ENCODE data around the gene CARD19.

Gene CARD19, protein sequence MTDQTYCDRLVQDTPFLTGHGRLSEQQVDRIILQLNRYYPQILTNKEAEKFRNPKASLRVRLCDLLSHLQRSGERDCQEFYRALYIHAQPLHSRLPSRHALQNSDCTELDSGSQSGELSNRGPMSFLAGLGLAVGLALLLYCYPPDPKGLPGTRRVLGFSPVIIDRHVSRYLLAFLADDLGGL

DNA sequence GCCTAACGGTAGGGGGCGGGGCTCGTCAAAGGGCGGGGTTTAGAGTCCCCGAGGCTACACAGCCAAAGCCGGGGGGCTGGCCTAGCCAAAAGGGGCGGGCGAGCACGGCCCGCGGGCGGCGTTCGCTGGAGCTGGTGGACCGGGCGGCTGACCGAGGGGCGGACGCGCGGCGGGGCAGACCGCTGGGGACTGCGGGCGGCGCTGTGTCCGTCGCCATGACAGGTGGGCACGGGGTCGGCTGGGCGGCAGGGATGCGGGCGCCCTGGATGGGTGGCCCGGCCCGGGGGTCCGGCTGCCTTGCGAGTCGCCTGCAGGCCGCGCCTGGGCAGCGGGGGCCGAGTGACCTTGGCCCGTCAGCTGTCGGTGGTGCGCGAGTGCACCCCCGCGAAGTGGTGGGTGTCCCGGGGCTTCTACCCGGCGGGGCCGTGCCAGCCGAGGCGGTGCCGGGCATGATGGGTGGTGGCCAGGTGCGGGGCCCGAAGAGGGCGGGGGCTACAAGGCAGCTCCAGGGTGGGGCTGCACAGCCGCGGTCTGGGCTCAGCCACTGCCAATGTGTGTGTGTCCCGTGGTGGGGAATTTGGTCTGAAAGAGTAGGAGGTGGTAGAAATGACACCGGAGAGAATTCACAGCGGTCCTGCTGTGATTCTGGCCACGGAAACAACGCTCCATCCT lies at the start of gene CARD19:
TSS of gene CARD19 (plus strand) at position 87 of the 672 bp plus-strand sequence. CDS start at position 216, 129 bp downstream.
- Histone ChIP-seq H3K27ac (ENCODE audit: low read length) (peak within 1 kb of the TSS; percentile 98), H3K9me3 (replicated peaks; ENCODE audit: insufficient read depth, low read length) (no peaks in the 10 kb centered on the region), H3K27me3 (replicated peaks; ENCODE audit: insufficient read depth, low read length) (no peaks in the 10 kb centered on the region), H3K36me3 (replicated peaks; ENCODE audit: insufficient read depth, low read length) (no peaks in the 10 kb centered on the region), H3F3A (ENCODE audit: insufficient read depth, low read length) (peaks cover 25% of the 10 kb centered on the region), H3K79me2 (ENCODE audit: low read length) (peaks cover 49% of the 10 kb centered on the region), H3K4me1 (ENCODE audit: low read length) (peaks cover 34% of the 10 kb centered on the region), H2AFZ (ENCODE audit: low read length) (peak within 1 kb of the TSS; percentile 80), H4K20me1 (ENCODE audit: insufficient read depth, low read length) (no peaks in the 10 kb centered on the region), H3K4me2 (ENCODE audit: low read depth, low read length) (peak within 1 kb of the TSS; percentile 89), H3K9ac (ENCODE audit: low read length) (peak within 1 kb of the TSS; percentile 93), H3K4me3 (ENCODE audit: low read length) (peak within 1 kb of the TSS; percentile 97), H3K9me2 (replicated peaks; ENCODE audit: insufficient read depth, low read length) (no peaks in the 10 kb centered on the region)
- TF ChIP-seq, protein P1, sequence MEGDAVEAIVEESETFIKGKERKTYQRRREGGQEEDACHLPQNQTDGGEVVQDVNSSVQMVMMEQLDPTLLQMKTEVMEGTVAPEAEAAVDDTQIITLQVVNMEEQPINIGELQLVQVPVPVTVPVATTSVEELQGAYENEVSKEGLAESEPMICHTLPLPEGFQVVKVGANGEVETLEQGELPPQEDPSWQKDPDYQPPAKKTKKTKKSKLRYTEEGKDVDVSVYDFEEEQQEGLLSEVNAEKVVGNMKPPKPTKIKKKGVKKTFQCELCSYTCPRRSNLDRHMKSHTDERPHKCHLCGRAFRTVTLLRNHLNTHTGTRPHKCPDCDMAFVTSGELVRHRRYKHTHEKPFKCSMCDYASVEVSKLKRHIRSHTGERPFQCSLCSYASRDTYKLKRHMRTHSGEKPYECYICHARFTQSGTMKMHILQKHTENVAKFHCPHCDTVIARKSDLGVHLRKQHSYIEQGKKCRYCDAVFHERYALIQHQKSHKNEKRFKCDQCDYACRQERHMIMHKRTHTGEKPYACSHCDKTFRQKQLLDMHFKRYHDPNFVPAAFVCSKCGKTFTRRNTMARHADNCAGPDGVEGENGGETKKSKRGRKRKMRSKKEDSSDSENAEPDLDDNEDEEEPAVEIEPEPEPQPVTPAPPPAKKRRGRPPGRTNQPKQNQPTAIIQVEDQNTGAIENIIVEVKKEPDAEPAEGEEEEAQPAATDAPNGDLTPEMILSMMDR (IDR thresholded peaks at IDR 0.05; ENCODE audit: low read length), result no peak
- TF ChIP-seq EZH2phosphoT487 (IDR thresholded peaks at IDR 0.05; ENCODE audit: low read length) (no peak), EZH2 (optimal IDR thresholded peaks at IDR 0.05; ENCODE audit: low read depth, low read length) (no peak)
- peak; percentile 48 for DNase-seq

DNA sequence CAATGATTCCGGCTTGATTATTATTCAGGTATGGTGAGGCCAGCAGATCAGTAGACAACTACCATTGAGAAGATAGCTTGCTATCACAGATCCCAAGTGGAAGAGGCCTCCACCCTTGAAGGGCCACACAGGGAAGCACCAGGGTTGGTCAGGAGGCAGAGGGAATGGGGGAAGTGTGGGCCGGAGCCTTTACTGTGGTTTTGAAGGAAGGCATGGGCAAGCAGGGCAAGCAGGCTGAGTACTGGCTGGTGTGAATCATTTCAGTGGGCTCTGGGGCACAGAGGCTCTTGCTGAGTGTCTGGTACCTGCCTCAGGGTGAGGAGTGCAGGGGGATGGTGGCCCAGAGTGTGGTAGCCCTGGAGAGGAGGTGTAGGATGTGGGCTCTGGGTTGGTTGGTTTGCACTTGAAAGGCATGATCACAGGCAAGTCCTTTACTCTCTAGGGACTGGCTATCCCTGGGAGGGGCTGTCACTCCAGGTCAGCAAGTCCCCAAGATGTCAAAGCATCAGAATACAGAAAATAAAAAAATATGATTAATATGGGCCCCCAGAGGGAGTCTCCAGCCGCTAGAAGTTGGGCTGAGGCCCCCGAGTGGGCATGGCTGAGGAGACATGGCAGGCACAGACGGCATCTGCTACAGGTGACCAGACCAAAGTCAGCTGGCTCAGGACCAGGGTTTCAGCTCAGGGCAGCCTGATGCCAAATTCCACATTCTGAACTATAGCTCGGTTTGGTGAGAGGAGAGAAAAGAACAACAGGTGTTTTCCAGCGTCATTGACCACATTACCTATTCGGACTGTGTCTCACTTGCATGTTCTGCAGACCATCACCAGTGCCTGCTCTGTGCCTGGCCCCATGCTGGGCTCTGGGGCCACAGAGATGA lies 47.2 kb upstream of the CARD19 start:
- Histone ChIP-seq H3K27me3 (replicated peaks; ENCODE audit: insufficient read depth, low read length) (no peaks in the 10 kb centered on the region), H2AFZ (ENCODE audit: low read length) (no peak overlapping the region), H3F3A (ENCODE audit: insufficient read depth, low read length) (no peaks in the 10 kb centered on the region), H3K79me2 (ENCODE audit: low read length) (no peaks in the 10 kb centered on the region), H3K27ac (ENCODE audit: low read length) (no peak overlapping the region), H3K9me2 (replicated peaks; ENCODE audit: insufficient read depth, low read length) (no peaks in the 10 kb centered on the region), H3K9me3 (replicated peaks; ENCODE audit: insufficient read depth, low read length) (no peaks in the 10 kb centered on the region), H3K4me2 (ENCODE audit: low read depth, low read length) (no peak overlapping the region), H3K36me3 (replicated peaks; ENCODE audit: insufficient read depth, low read length) (no peaks in the 10 kb centered on the region), H3K4me1 (ENCODE audit: low read length) (no peaks in the 10 kb centered on the region), H3K9ac (ENCODE audit: low read length) (no peak overlapping the region), H4K20me1 (ENCODE audit: insufficient read depth, low read length) (no peaks in the 10 kb centered on the region), H3K4me3 (ENCODE audit: low read length) (no peak overlapping the region)
- no peak for DNase-seq
- TF ChIP-seq, protein P1 (IDR thresholded peaks at IDR 0.05; ENCODE audit: low read length), result no peak
- TF ChIP-seq EZH2phosphoT487 (IDR thresholded peaks at IDR 0.05; ENCODE audit: low read length), result no peak
- no peak for TF ChIP-seq EZH2 (optimal IDR thresholded peaks at IDR 0.05; ENCODE audit: low read depth, low read length)

DNA sequence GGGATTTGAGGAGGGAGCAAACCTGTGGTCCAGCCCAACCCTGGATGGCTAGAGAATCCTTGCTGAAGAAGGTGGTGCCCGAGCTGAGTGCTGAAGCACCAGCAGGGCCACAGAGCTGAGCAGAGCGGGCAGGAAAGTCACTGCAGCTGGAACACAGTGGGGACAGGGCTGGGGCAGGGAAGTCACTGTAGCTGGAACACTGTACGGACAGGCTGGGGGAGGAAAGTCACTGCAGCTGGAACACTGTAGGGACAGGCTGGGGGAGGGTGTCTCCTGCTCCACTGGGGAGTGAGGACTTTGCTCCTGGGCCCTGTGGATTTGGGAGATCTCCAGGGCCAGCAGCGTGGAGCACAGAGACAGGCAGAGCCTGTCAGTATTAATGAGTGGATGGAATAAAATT lies 46.5 kb upstream of the CARD19 start:
- H2AFZ ChIP-seq (ENCODE audit: low read length), result no peak overlapping the region
- no peak for DNase-seq
- H3K4me2 ChIP-seq (ENCODE audit: low read depth, low read length), result no peak overlapping the region
- no peaks in the 10 kb centered on the region for H3K9me2 ChIP-seq (replicated peaks; ENCODE audit: insufficient read depth, low read length)
- H3K27me3 ChIP-seq (replicated peaks; ENCODE audit: insufficient read depth, low read length), result no peaks in the 10 kb centered on the region
- H3K36me3 ChIP-seq (replicated peaks; ENCODE audit: insufficient read depth, low read length), result no peaks in the 10 kb centered on the region
- H3K4me3 ChIP-seq (ENCODE audit: low read length), result no peak overlapping the region
- no peaks in the 10 kb centered on the region for H3K79me2 ChIP-seq (ENCODE audit: low read length)
- no peaks in the 10 kb centered on the region for H3K9me3 ChIP-seq (replicated peaks; ENCODE audit: insufficient read depth, low read length)
- no peaks in the 10 kb centered on the region for H3F3A ChIP-seq (ENCODE audit: insufficient read depth, low read length)
- H3K4me1 ChIP-seq (ENCODE audit: low read length), result no peaks in the 10 kb centered on the region
- H4K20me1 ChIP-seq (ENCODE audit: insufficient read depth, low read length), result no peaks in the 10 kb centered on the region
- TF ChIP-seq EZH2phosphoT487 (IDR thresholded peaks at IDR 0.05; ENCODE audit: low read length) (no peak), EZH2 (optimal IDR thresholded peaks at IDR 0.05; ENCODE audit: low read depth, low read length) (no peak)
- TF ChIP-seq, protein P1 (IDR thresholded peaks at IDR 0.05; ENCODE audit: low read length), result no peak
- no peak overlapping the region for H3K9ac ChIP-seq (ENCODE audit: low read length)
- no peak overlapping the region for H3K27ac ChIP-seq (ENCODE audit: low read length)

Measured in MM.1S (cell line).